ENCODE results near the gene COMMD4. TPM values are rescaled to one million over a fixed set of nuclear protein-coding genes. Genes with fewer than 3 reads are reported as not detected.

Gene COMMD4
- total and polyA plus RNA-seq, 2 of the 4 experiments (the other 2 are of a cell fraction), result 91.2 to 133 TPM

GRCh38 chr15:75350601-75351361 is 14.9 kb downstream of the COMMD4 start:
- H3K18ac ChIP-seq (ENCODE audit: low read depth, low read length), result no peak overlapping the region
- no peak overlapping the region for H3K4me3 ChIP-seq (ENCODE audit: insufficient read depth, low read depth, low read length)
- no peak overlapping the region for H4K91ac ChIP-seq (ENCODE audit: insufficient read depth, low read depth, low read length)
- H2BK5ac ChIP-seq (ENCODE audit: low read depth, low read length, poor library complexity, severe bottlenecking), result no peak overlapping the region
- ChIA-PET POLR2A (ENCODE audit: unreplicated experiment) (no interaction called here), CTCF (no interaction called here)
- H2AFZ ChIP-seq (replicated peaks; ENCODE audit: low read length, poor library complexity), result no peak overlapping the region
- H3K56ac ChIP-seq (ENCODE audit: extremely low read depth, insufficient read depth, low read length), result no peak overlapping the region
- intact Hi-C loops (cut with micrococcal nuclease) (no loop called here), dilution Hi-C loops (cut with HindIII; ENCODE audit: low sequenced_read_pairs, unreplicated experiment) (no loop called here), in situ Hi-C loops (cut with MboI; ENCODE audit: low sequenced_read_pairs) (no loop called here)
- no peak overlapping the region for H2AK5ac ChIP-seq (ENCODE audit: low read depth, low read length)
- H3K4me1 ChIP-seq (ENCODE audit: control insufficient read depth, insufficient read depth, low read length), result peaks cover 3% of the 10 kb centered on the region; the same call in 1 of the 2 replicates
- no peak overlapping the region for H3K27ac ChIP-seq (ENCODE audit: insufficient read depth, low read length)
- H2AK9ac ChIP-seq (replicated peaks; ENCODE audit: low read depth, low read length, poor library complexity), result no peak overlapping the region
- H4K8ac ChIP-seq (ENCODE audit: low read depth in 2 of 2, low read length in 2 of 2), result no peak overlapping the region
- H3K14ac ChIP-seq (replicated peaks; ENCODE audit: low read depth, low read length), result no peak overlapping the region
- H3K9me3 ChIP-seq (ENCODE audit: control insufficient read depth, insufficient read depth, low read length), result no peaks in the 10 kb centered on the region
- H3K9ac ChIP-seq (ENCODE audit: low read depth, low read length), result no peak overlapping the region
- H3K36me3 ChIP-seq (ENCODE audit: control insufficient read depth, insufficient read depth, low read length), result peaks cover 9% of the 10 kb centered on the region
- peaks cover 2% of the 10 kb centered on the region; the same call in 1 of the 2 replicates for H3K27me3 ChIP-seq (ENCODE audit: control insufficient read depth, insufficient read depth, low read length)
- no peak for ATAC-seq (ENCODE audit: low read depth)
- 80% methylated on average over 1 of the region's 7 CpGs; no CpG with 5 or more reads in 1 of the 2 experiments for WGBS, 2 experiments (ENCODE audit: extremely low coverage in 2 of 2, insufficient read length in 1 of 2)
- H2BK15ac ChIP-seq (ENCODE audit: low read depth, low read length), result no peak overlapping the region
- BruUV-seq (replicated peaks), result no TSS peak
- TF ChIP-seq MAZ (IDR thresholded peaks at IDR 0.05; ENCODE audit: borderline replicate concordance, low read depth, low read length), result no peak
- TF ChIP-seq NFE2L2 (IDR thresholded peaks at IDR 0.05; ENCODE audit: low read depth, low read length), result no peak
- H3K23ac ChIP-seq (ENCODE audit: low read depth, low read length), result no peak overlapping the region
- no peak overlapping the region for H3K4ac ChIP-seq (ENCODE audit: low read depth, low read length)
- H3K4me2 ChIP-seq (ENCODE audit: low read depth, low read length), result no peak overlapping the region
- no peak for DNase-seq
- no peaks in the 10 kb centered on the region for H3K79me1 ChIP-seq (ENCODE audit: low read depth in 1 of 2, low read length in 2 of 2)
- peaks cover 20% of the 10 kb centered on the region for H3K9me1 ChIP-seq (ENCODE audit: insufficient read depth, low read length)
- H4K5ac ChIP-seq (ENCODE audit: low read depth, low read length), result no peak overlapping the region
- H2BK20ac ChIP-seq (ENCODE audit: low read depth, low read length), result no peak overlapping the region
- no peaks in the 10 kb centered on the region; the same call in 1 of the 2 replicates for H4K20me1 ChIP-seq (ENCODE audit: insufficient read depth, low read length)
- no peak overlapping the region for H2BK120ac ChIP-seq (ENCODE audit: low read depth, low read length)

All from IMR-90 (cell line).